CD4-positive, alpha-beta T cell treated with Interleukin-15 for 4 hours (primary cell): Measurements from ENCODE around the gene ATAD2B.
"Not testable (repeated sequence)": the region's sequence is repeated elsewhere in the genome, so short reads cannot be mapped to it uniquely, and the experiment has no call there.

Experiments
- DNase-seq: peaks from one replicate; pipeline ENCODE4 v3.0.0-alpha.2; 2020; ENCODE audit warnings: low spot score

ATAD2B gene

DNA sequence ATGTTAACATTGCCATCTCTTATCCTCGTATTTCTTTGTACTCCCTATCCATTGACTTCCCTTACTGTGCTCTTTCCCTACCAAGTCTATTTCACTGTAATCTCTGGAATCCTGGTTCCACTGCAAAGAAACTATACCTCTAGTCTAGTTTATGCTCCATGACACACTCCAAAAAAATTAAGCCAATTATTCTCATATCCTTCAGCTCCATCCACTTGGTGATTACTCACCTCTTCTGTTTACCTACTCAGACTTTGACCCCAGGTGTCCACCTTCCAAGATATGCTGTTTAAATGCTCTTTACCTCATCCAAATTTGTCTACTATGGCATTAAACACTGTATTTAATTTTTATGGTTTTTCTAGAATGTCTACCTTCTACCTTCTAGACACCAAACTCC lies 137.9 kb downstream of the ATAD2B start:
- no peak for DNase-seq

DNA sequence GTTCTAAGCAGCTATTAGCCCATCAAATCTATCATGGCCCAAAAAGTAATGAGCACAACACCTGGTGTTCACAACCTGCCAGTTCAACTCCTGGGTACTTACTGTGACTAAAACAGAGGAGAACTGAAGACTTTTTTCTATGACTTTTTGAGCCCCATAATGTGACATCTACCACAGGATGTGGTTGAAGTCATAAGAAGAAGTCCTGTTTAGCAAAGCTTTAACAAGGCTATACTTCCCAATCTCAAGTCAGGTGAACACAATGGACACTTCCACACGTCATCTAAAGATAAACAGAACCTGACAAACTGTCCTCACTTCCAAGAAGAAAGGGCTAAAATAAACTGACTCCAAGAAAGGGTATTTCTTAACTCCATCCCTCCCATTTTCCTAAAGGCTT lies 138.8 kb downstream of the ATAD2B start:
- peak; percentile 26 for DNase-seq

GRCh38 chr2:23784971-23785370 lies 142.0 kb downstream of the ATAD2B start:
- DNase-seq: no peak

DNA sequence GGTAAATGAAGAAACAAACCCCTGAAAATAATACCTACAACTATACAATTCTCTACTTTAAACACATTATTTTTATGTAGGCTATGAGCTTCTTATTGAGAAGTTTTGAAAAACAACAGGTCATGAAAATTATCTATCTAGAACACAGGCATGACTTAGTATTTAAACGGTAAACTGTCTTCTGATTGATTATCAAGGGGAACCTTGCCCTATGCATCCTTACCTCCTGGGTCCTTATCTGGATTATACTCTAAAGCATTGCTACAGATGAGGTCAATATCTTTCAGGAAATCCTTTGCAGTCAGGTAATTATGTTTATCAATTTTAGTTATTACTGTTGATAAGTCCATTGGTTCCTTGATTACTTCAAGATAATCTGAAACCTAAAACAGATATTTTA lies 144.3 kb downstream of the ATAD2B start:
- no peak for DNase-seq

DNA sequence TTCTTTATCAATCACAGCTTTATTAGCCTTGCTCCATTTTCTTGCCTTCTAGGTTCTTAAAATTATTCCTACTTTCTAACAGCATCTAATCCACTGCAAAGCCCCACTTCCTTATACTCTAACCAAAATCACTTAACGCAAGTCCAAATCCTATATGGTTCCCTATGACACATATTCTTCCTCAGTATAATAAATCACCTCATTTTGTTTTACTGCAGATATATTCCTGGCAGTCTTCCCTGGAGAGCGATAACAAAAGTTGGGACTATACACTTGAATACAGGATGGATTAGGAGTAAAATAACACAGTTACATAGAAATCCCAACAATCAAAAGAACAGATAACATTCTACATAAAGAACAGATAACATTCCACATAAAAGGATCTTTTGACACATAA lies 144.8 kb downstream of the ATAD2B start:
- no peak for DNase-seq

GRCh38 chr2:23780465-23780864 lies 146.5 kb downstream of the ATAD2B start:
- DNase-seq: not testable (repeated sequence)

DNA sequence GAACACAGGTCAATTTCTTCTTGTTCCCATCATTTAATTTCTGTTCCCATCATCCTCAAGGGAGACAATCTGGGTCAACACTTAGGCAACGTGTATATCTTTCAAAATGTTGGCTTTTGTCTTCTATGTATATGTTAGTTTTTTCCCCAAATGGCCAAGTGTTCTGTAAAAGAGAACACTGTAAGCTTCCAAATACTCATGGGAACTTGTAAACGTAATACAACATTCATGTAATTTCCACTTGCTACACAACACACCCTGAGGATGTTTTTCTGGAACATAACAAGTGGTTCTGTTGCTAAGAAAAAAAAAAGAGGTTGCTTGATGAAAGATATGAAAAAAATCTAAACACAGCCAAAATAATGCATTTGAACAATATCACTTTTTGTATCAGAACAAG lies 149.1 kb downstream of the ATAD2B start:
- DNase-seq: no peak

- DNase-seq: no peak
Observed at GRCh38 chr2:23776021-23776420, 150.9 kb downstream of the ATAD2B start.

DNA sequence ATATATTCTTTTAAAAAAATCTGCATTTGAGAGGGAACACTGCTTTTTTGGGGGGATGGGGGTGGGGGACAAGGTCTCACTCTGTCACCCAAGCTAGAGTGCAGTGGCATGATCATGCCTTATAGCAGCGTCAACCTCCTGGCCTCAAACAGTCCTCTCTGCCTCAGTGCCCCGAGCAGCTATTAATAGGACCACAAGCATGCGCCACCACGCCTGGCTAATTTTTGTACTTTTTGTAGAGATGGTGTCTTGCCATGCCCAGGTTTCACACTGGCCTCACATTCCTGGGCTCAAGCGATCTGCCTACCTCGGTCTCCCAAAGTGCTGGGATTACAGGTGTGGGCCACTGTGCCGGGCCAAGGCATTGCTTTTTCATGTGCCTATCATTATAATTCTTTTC lies 154.2 kb downstream of the ATAD2B start:
- no peak for DNase-seq

- DNase-seq: no peak
Observed at GRCh38 chr2:23772056-23772455, 154.9 kb downstream of the ATAD2B start.

DNA sequence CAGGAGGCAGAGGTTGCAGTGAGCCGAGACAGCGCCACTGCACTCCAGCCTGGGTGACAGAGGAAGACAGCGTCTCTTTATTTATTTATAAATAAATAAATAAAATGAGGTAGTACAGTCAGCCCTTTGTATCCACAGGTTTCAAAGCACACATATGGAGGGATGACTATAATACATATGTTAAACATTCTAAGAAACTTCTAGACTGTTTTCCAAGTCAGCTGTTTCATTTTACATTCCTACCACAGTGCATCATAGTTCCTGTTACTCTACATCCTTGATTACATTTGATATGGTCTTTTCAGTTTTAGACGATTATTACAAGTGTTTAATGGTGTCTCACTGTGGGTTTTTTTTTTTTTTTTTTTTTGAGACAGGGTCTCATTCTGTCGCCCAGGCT lies 157.6 kb downstream of the ATAD2B start:
- DNase-seq: no peak

DNA sequence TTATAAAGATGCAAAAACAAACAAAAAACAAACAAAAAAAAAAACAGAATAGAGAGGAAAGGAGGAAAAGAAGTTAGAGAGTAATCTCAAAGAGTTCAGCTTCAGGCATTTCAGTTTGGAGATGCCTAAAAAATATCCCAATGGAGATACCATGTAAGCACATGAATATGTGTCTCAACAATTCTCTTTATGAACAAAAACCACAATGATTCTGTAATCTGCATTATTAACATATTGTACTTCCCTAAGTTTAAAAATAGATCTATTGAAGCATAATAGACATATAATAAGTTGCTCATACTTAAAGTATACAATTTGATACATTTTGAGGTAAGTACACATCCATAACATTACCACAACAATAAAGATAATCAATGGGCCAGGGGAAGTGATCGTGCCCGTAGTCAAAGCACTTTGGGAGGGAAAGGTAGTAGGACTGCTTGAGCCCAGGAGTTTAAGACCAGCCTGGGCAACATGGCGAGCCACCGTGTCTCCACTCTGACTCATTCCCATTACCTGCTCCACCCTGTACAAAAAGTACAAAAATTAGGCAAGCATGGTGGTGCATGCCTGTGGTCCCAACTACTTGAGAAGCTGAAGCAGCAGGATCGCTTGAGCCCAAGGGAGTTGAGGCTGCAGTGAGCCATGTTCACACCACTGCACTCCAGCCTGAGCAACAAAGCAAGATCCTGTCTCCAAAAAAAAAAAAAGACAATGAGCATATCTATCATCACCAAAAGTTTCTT lies 158.9 kb downstream of the ATAD2B start:
- no peak for DNase-seq

GRCh38 chr2:23762141-23762540 lies 164.8 kb downstream of the ATAD2B start:
- DNase-seq: no peak

DNA sequence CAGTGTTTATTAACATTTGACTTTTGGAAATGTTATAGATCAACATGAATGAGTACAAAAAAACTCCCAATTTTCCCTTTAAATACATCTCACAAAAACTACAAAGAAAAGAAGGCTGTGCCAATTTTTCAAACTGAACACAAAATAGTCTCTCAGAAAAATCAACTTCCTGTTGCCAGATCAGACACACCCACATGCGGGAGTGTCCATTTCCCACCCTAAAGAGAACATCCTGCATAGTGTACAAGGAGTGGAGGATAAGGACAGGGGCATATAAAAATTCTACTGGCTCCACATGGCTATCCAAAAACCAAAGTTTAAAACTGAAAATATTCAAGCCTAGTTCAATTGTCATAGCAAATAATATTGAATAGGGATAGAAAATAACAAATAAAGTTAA lies 165.3 kb downstream of the ATAD2B start:
- no peak for DNase-seq

GRCh38 chr2:23760736-23761135 lies 166.2 kb downstream of the ATAD2B start:
- DNase-seq: no peak

DNA sequence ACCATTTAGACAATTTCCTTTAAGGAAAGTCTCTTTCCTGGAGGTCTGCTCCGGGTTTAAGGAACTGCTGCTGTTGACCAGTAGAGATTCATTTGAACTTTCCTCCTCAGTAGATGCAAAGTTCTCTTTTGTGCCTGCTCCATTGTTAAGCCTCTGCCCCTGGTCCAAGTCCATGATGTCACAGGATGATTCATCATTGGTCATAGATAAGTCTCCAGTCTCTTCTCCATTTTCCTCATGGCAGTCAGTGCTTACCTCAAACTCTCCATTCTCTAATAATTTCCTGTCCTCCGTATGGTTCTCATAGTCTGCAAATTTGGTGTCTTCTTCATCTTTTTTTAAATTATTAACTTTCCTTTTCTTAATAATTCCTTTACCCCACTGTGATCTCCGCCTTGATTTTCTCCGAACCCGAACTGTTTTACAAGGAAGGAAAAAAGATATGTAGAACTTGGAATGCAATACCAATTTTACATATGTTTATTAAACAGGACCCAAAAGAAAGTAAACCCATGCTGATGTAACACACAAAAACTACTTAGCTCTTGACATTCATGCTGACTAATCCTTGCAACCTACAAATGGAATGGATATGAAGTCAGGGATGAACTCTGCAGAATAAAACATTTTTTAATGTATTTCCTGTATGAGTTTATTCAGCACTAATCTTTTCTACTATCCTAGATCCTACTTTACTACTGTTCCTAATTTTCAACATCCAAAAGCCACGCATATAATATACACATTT lies 169.1 kb downstream of the ATAD2B start:
- no peak for DNase-seq

DNA sequence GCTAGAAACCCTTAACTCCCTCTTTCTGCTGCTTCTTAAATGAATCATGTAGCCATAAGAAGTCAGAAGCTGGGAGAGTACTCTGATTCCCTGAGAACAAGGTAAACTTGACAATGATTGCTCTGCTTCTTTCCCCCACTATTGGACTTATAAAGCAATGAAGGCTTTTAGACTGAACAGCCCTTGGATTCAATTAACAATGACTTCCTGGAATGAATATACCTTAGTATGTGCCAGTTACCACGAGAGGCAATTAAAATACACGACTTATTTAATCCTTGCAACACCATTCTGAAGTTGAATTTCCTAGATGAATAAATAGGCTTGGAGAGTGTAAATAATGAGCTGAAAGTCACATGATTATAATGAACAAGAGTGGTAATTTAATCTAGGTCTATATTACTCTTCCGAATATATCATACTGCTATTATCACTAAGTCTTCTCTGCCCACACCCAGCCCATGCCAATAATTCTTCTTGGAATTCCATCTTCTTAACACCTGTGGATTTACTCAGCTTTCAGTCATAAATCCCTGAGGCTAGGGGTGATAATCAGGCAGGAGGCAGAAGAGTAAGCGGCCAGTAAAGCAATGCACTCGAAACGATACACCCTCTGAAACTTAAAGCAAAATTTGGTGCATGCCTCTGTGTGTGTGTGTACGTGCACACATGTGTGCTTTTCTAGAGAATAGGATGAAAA lies 170.2 kb downstream of the ATAD2B start:
- no peak for DNase-seq

DNA sequence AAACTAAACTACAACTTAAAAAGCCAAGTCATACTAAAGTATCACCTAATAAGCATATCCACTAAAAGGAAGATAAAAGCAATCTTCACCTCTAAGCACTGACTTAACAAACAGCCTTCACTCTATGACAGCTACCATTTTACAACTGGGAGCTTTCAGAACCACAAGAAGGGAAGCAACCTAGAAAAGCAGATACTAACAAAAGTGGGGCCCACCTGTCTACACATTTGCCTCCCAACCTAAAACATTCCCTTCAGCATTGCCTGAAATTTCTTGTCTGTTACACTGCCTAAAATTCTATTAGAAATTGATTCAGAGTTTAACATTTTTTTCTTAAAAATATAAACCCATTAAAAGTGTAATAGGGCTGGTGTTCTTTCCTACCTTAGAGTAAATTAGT lies 172.0 kb downstream of the ATAD2B start:
- no peak for DNase-seq

DNA sequence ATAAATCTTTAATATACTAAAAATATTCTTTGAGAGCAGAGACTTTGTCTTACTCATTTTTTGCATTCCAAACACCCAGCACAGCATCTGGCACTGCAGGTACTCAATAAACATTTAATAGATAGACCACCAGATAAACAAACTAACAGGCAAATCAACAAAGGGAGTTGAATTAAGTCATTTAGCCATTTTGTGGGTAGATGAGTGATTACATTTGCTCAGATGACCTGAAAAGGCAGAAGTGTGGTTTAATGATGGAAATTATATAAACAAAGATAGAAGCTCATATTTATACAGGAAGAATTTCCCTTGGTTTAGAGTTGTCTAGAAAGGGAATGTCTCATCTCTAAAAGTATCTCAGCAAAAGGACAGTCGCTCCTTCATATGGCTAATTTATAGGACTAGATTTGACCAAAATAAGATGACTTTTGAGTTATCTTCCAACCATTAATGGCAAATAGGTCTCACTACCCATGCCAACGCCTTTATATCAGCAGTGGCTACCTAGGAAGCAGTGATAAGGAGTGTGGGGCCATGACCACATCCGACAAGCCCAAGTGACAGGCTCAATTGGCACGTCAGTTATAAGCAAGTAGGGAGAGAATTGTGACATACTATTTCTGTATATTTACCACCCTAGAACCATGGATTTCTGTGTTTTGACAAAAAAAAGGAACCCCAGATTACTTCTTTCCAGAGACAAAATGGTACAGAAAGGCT lies 173.5 kb downstream of the ATAD2B start:
- DNase-seq: no peak

GRCh38 chr2:23751747-23752265 lies 175.1 kb downstream of the ATAD2B start:
- no peak for DNase-seq

- no peak for DNase-seq
Observed at GRCh38 chr2:23746141-23746863, 180.6 kb downstream of the ATAD2B start.

DNA sequence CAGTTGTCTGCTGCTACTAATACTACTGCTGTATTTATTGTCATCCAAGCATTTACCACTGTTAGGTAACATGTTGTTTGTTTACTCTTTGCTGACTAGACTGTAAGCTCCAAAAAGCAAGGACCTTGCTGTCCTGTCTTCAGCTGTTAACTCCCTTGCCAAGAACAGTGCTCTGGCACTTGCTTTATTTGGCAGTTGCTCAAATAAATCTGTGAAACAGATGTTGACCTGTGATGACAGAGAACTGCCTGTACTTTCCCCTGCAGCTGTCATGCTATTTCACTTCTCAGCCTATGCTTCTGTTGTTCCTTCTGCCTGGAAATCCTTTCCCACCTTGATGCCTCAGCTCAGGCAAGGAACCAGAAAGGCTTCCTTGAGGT lies 181.2 kb downstream of the ATAD2B start:
- no peak for DNase-seq
